SH-SY5Y (cell line): ENCODE measurements around the gene CMC2.

Experiments used
- GATA2 ChIP-seq: IDR thresholded peaks from 2 replicates; pipeline ENCODE4 v1.6.1; 2011; ENCODE audit warnings: mild to moderate bottlenecking, low read depth, low read length
- GATA3 ChIP-seq: IDR thresholded peaks from 2 replicates; pipeline ENCODE4 v1.6.1; 2011; ENCODE audit warnings: low read depth, mild to moderate bottlenecking, low read length, moderate library complexity

DNA sequence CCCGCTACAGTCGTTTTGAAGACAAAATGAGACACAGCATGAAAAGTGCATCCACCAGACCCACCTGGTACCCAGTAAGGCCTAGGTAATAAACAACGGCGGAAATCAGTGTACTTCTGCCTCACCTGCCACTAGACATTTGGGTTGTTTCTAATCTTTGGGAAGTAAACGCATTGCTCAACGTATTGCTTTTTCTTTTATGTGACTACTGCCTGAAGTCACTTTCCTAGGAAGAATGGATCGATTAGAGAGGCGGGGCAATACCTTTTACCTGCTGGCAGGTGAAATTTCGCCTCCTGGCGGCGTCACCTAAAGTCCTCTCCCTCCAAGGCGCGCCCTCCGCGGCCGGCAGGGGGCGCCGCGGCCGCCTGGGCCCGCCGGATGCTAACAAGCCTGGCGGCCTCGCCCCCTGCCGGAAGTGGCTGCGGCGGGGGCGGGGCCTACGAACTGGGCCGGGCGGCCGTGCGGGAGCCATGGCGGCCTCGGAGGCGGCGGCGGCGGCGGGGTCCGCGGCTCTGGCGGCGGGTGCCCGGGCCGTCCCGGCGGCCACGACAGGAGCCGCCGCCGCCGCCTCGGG lies 28.8 kb upstream of the CMC2 start, which contains the start of gene ATMIN:
- no peak for TF ChIP-seq GATA3
- no peak for TF ChIP-seq GATA2
